Globus pallidus (tissue), 1 donor: ENCODE results near the gene IL16.

Experiments
- DNase-seq: peaks from one replicate; pipeline ENCODE4 v3.0.0-alpha.2; 2015; ENCODE audit warnings: low spot score

Gene IL16

GRCh38 chr15:81275711-81276392, 79.2 kb downstream of the IL16 start:
- DNase-seq = no peak

GRCh38 chr15:81276967-81277366, 80.3 kb downstream of the IL16 start:
- no peak for DNase-seq

GRCh38 chr15:81277851-81278250, 81.2 kb downstream of the IL16 start:
- no peak for DNase-seq

- DNase-seq = no peak
These were observed 81.8 kb downstream of the IL16 start for GRCh38 chr15:81278306-81279029.

- no peak for DNase-seq
These were observed 83.2 kb downstream of the IL16 start for GRCh38 chr15:81279621-81280485.

- DNase-seq = no peak
These were observed 84.2 kb downstream of the IL16 start for GRCh38 chr15:81280696-81281455.

- DNase-seq = no peak
These were observed 84.7 kb downstream of the IL16 start for GRCh38 chr15:81281456-81281735.

GRCh38 chr15:81281766-81282605, 85.3 kb downstream of the IL16 start:
- no peak for DNase-seq

GRCh38 chr15:81282606-81282895, 85.9 kb downstream of the IL16 start:
- no peak for DNase-seq

GRCh38 chr15:81282911-81283310, 86.2 kb downstream of the IL16 start:
- DNase-seq = no peak

GRCh38 chr15:81284256-81285031, 87.8 kb downstream of the IL16 start:
- DNase-seq = no peak

GRCh38 chr15:81285461-81285860, 88.8 kb downstream of the IL16 start:
- DNase-seq = no peak

- DNase-seq = no peak
These were observed 90.0 kb downstream of the IL16 start for GRCh38 chr15:81286621-81287121.

GRCh38 chr15:81288040-81288439, 91.4 kb downstream of the IL16 start:
- no peak for DNase-seq

GRCh38 chr15:81288616-81289015, 91.9 kb downstream of the IL16 start:
- DNase-seq = no peak

GRCh38 chr15:81289910-81290309, 93.2 kb downstream of the IL16 start:
- no peak for DNase-seq

GRCh38 chr15:81291916-81292522, 95.3 kb downstream of the IL16 start:
- no peak for DNase-seq

GRCh38 chr15:81292523-81293001, 95.9 kb downstream of the IL16 start:
- no peak for DNase-seq

GRCh38 chr15:81293728-81294515, 97.2 kb downstream of the IL16 start:
- DNase-seq = peak; percentile 28
